NCI-H1436 (cell line): ENCODE measurements around the gene ADCY7.

Source experiments
- DNase-seq: peaks from one replicate; lab custom pipeline; 2025; lab: John Stamatoyannopoulos, UW

ADCY7 gene

DNA sequence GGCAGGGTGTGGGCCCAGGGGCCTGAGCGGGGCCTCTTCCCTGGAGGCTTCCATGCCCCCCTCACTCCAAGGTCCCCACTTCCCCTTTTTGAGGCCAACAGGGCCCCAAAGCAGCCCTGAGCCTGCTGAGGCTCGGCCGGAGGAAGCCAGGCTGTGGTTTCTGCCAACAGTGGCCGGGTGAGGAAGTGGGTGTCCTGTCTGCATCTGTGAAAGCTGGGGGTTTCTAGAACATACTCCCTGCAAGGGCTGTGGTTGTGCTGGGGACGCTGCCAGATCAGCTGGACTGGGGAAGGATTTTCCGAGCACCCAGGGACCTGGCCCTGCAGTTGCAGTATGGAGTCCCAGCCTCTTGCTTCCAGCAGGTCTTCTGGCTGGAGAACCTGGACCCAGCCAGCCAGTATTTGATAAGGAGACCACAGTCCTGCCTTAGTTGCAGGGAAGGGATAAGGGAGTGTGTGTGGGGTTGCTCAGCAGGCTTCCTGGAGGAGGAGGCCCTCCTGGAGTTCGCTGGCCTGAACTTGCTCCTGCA lies 15.7 kb downstream of the ADCY7 start:
- DNase-seq, result no peak

DNA sequence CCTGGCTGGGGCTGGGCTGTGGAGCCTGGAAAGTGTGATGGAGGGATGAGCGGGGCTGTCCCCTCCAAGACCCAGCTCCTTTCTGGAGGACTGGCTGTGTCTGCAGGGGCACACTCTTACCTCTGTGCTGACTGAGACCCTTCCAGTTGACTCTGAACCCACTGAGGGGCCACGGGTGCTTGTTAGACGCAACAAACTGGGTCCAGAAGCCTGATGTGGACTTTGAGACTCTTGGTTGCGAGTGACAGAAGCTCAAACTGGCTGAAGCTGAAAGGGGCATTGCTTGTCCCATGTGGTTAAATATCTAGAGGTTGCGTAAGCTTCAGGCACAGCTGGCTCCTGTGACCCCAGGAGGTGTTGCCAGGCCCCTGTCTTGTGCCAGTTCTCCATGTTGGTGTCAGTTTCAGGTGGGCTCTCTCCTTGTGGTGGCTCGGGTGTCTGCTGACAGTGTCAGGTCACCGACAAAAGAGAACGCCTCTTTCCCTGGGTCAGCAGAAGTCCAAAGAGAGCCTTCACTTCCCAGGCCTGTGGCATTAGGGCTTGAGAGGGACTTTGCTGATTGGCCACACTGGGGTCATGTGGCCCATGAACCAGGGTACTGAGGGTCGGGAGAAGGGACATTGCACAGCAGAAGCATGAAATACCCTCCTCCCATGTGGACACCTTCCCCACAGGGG lies 16.7 kb downstream of the ADCY7 start:
- no peak for DNase-seq

DNA sequence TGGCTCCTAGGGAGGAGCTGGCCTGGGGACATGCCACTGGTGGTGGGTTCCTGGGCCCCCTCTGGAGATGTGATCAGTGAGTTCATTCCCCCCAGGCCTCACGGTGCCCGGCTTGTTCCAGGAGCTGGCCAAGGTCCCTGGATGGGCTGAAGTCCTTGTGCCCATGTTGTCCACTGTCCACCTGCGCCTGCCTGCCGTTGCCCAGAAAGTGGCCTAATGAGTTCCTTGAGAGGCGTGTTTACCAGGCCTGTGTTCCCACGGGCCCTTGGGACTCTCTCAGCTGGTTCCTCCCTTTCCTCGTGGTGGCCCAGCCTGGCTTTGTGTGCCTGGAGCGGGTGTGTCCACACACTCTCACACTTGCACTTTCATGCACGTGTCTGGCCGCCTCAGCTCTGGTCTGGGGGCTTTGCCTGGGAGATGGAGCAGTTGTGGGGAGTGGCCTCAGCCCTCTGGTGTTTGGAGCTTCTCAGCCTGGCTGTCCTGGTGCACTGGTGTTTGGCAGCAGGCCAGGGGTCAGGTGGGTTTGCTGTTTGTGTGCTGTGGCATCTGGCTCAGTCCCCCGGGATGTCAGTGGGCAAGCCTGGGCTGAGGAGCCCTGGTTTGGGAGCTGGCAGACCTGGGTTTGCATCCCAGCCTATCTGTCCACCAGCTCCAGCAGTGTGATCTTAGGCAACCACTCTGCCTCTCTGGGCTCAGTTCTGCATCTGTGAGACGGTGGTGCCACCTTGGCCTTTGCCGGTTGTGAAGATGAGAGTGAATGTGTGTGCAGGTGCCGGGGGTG lies 18.0 kb downstream of the ADCY7 start:
- no peak for DNase-seq

DNA sequence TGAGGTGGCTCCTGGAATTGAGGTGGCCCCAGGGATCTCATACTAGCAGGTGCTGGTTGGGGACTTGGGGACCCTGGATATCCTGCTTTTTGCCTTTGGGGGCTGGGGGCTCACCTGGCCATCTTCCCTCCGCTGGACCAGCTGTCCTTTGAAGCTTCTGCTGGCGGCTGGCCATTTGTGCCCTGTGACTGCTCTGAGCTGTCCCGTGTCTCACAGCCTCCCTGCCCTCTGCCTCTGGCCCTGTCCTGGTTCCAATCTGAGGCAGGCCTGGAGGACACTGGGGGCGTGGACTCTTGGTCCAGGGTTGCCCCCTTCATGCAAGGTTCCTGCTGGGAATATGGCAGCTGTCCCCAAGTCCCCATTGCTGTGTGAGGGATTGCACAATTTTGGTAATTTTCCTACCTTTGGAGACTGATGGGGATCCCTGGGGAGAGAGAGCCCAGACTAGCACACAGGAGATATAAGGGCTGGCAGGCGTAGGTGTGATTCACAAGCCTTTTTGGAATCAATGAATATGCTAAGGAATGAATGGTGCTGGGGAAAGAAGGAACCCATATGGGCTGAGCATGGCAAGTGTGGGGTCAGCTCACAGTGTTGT lies 19.2 kb downstream of the ADCY7 start:
- no peak for DNase-seq

DNA sequence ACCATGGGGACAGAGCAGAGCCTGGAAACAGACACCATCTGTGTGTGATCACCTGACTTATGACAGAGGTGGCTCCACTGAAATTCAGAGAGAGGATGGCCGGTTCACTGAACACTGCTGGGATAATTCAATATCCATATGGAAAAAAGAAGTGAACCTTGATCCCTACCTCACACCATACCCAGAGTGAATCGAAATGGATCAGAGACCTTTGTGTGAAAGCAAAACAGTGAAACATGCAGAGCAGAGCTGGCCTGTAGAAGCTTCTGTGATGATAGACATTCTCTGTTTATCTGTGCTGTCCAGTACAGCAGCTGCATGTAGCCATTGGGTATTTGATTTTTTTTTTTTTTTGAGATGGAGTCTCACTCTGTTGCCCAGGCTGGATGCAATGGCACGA lies 20.3 kb downstream of the ADCY7 start:
- no peak for DNase-seq

DNA sequence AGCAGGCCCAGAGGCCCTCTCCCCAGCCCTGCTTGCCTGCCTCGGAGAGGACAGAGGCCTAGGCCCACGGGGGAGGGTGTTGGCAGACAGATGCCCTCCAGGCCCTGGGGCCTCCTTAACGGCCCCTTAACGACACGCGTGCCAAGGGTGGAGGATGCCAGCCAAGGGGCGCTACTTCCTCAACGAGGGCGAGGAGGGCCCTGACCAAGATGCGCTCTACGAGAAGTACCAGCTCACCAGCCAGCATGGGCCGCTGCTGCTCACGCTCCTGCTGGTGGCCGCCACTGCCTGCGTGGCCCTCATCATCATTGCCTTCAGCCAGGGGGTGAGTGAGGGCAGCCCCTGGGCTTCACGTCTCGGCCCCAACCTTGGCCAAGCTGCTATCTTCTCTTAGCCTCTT lies 21.7 kb downstream of the ADCY7 start:
- no peak for DNase-seq

DNA sequence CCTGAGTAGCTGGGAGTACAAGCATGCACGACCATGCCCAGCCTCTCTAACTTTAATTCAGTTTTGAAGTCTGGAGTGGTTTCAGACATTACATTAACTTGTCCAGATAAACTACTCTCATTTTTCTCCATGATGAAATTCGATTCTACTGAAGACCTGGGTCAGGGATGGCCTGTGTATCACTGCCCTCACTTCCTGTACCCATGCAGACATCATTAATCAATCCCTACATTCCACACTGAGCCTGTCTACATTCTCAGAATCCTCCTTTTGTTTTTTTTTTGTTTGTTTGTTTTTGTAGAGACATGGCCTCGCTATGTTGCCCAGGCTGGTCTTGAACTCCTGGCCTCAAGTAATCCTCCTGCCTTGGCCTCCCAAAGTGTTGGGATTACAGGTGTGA lies 22.6 kb downstream of the ADCY7 start:
- no peak for DNase-seq

DNA sequence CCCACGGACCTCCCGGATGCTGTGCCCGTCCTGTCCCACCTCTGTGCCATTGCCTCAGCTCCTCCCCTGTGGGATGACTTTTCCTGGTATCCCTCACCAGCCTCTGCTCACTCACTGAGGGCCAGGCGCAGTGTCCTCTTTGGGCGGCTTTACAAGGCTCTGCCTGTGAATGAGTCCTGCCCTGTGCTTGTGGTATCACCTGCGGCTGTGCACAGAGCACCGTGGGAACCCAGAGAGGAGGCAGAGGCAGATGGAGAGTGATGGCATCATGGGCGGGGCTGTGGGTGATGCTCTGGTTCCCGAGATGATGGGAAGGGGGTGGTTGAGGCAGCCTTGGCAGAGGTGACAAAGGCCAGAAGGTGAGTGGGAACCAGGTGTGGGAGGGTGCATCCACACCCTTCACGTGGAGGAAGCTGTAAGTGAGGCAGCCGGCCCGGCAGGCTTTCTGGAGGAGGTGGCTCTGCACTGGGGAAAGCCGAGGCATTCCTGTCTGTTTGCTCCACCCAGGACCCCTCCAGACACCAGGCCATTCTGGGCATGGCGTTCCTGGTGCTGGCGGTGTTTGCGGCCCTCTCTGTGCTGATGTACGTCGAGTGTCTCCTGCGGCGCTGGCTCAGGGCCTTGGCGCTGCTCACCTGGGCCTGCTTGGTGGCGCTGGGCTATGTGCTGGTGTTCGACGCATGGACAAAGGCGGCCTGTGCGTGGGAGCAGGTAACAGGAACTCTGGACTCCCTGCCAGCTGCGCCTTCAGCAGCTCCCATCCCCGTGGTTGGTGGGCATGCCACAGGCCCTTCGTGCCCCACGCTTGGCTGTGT lies 23.8 kb downstream of the ADCY7 start:
- no peak for DNase-seq

DNA sequence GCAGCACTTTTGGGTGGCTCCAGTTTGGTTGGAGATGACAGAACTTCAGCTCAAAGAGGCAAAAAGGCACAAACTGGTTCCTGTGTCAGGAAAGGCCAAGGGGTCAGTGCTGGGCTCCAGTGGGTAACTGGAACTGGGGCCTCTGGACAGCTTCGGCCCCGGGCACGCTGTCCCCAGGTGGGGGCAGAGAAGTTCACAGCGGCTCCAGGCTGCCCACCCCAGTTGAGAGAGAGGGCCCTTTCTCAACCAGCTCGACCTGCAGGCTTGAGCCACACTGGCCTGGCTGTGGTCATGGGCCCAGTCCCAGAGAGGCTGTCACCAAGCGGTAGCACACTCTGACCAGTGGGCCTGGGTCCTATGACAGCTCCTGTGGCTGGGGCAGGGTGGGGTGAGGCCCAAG lies 24.5 kb downstream of the ADCY7 start:
- no peak for DNase-seq

DNA sequence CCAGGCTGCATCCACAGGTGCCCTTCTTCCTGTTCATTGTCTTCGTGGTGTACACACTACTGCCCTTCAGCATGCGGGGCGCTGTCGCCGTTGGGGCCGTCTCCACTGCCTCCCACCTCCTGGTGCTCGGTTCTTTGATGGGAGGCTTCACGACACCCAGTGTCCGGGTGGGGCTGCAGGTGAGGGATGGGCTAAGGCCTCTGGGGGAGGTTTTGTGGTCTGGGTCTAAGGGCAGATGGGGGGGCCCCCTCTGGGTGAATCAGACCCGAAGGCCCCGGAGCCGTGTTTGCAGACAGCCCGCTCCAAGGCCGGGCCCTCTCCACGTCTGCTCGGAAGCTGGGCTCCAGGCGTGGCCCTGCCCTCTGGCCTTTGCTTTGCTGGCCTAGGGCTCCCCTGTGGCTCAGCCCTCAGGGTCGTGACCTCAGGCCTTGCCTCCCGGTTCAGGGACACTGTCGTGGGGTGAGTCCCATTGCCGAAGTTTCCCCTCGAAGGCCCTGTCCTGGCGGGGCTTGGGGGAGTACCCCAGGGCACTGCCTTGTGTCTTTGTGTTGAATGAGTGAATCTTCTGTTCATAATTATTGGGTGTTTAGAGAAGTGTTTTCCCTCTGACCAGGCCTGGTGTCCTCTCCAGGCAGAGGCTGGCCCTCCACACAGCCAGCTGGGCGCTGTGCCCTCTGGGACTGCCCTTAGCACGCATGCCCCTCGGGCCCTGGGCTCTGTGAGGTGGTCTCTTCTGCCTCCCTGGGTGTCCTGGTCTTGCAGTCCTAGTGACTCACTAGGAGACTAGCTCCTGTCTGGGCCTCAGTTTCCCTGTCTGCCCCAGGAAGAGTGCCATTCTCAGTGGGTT lies 25.6 kb downstream of the ADCY7 start:
- no peak for DNase-seq

DNA sequence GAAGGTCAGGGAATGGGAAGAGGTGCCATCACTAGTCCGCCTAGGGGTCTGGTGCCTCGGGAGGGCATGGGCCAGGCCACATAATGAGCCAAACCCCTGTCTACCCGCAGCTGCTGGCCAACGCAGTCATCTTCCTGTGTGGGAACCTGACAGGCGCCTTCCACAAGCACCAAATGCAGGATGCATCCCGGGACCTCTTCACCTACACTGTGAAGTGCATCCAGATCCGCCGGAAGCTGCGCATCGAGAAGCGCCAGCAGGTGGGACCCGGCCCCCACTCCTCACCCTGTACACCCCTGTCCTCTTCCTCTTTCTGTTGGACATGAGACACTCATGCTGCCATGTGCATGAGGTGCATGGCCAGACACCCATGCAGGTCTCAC lies 26.2 kb downstream of the ADCY7 start:
- no peak for DNase-seq

DNA sequence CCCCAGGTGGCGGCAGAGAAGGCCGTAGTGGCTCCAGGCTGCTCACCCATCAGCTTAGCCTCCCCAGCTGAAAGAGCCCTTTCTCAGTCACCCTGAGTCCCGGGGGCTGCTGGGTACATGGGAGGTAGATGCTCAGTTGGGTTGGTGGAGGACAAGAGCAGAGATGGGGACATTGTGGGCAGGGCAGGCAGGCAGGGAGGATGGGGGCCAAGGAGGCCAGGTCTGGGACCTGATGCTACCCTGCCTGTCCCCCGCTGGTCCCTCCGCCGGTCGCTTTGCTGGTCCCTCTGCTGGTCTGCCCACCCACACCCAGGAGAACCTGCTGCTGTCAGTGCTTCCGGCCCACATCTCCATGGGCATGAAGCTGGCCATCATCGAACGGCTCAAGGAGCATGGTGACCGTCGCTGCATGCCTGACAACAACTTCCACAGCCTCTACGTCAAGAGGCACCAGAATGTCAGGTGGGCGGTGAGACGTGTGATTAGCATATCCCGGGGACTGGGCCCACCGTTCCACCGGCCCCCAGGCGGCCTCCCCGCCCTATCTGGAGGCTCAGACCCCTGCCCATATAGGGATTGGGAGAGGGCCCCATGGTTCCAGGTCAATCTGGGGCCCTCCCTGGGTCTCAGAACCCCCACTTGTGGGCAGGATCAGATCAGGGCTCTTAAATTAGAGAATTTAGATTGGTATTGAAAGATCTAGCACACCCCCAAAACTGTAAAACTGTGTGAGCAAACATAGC lies 26.9 kb downstream of the ADCY7 start:
- DNase-seq, result no peak

DNA sequence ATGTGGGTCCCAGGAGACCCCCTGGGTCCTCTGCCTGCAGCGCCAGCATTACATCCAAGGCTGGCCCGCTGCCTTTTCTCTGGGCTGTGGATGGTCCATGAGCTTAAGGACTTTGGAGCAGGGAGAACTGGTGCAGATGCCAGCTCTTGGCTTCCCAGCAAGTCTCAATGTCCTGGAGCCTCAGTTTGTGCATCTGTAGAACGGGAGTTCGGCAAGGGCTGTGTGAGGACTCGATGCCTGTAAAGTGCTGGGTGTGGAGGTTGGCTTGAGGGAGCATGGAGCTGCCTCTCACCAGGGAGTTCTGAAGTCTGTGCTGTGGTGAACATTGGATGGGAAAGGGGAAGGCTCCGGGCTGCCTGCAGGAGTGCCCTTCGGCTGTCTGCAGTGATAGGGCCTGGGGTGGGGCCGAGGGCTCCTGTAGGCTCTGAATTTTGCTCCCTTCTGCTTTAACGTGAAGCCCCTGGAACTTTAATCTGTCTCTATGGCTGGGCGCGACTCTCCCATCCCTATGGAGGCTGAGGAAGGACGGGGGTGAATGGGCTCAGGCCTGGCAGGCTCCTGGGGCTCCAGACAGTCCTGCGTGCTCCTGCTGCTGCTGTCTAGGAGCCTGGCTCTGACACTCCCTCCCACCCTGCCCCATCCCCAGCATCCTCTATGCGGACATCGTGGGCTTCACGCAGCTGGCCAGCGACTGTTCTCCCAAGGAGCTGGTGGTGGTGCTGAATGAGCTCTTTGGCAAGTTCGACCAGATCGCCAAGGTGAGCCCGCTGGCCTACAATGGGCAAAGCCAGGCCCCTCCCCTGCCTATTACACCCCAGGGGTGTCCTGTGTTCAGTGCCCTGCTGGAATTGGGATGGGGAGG lies 27.9 kb downstream of the ADCY7 start:
- DNase-seq, result no peak

DNA sequence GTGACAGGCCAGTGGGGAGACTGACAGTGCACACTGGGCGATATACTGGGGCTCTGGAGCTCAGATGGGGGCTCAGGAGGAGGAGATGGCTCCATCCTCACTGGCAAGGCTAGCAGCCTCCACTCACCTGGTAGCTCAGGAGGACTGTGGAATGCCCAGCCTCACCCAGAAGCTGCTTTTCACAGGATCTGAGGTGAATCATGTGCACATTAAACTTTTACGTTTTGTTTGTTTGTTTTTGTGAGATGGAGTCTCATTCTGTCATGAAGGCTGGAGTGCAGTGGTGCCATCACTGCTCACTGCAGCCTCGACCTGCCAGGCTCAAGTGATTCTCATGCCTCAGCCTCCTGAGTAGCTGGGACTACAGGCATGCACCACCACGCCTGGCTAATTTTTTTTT lies 28.6 kb downstream of the ADCY7 start:
- DNase-seq, result no peak

DNA sequence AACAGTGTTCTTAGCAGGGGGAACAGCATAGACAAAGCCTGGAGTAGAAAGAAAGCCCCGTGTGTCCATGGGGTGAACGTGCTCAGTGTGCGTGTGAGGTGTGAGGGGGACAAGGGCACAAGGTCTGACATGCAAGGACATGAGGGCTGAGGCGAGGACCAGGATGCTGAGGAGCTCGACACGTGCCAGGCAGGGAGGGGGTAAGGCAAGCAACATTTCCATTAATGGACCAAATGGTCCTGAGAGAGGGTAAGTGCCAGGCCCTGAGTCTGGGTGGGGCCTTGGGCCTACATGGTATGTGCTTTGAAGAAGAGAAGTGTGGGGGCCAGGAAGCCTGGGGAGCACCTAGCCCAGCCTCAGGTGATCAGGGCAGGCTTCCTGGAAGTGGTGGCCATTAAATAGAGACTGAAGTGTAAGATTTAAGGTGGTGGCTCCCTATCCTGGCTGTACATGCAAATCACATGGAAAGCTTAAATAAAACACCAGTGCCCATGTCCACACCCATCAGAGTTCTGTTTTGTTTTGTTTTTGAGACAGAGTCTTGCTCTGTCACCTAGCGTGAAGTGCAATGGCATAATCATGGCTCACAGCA lies 29.3 kb downstream of the ADCY7 start:
- no peak for DNase-seq

DNA sequence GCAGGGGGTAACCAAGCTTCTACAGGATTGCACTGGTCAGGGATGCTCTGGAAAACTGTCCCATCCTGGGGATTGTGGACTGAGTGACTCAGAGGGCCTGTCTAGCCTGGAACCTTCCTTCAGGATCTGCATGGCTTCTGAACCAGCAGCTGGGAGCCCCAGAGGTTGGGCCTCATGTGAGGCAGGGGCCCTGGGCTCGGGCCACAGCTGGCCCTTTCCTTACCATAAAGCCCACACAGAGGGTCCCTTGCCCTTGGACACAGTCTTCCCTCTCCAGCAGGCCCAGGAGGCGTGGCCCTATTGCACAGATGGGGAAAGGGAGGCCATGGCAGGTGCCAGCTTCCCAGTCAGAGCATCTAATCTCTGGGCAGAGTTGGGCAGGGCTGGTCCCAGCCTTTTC lies 30.5 kb downstream of the ADCY7 start:
- DNase-seq, result no peak

DNA sequence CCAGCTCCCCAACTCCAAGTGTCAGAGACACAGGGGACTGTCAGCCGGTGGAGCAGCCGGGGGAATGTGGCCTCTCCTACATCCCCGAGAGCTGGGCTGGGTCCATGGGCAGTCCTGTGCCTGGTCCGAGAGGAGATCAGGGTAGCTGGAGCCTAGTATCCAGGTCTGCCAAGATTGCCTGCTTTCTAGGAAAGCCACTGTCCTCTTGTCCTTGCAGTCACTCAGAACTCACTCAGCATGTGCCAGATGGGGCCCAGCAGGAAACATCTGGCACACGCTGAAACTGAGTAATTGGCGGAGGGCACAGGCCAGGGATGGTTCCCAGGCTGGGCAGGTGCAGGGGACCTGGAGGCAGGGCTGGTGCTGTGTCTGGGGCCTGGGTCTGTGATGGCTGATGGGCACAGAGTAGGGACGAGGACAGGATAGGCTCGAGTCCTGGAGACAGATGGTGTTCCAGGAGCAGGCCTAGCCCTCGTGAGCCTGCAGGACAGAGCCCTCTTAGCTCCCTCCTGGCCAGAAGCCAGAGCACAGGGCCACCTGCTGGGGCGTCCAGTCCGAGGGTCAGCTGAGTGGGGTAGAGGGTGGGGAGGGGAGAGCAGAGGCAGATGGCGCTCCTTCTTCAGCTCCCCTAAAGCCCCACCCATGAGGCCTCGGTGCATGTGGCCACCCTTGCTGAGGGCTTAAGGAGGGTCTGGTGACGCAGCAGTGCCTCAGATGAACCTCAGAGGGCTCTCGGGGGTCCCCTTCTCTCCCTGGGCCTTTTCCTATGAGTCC lies 31.1 kb downstream of the ADCY7 start:
- DNase-seq, result no peak

DNA sequence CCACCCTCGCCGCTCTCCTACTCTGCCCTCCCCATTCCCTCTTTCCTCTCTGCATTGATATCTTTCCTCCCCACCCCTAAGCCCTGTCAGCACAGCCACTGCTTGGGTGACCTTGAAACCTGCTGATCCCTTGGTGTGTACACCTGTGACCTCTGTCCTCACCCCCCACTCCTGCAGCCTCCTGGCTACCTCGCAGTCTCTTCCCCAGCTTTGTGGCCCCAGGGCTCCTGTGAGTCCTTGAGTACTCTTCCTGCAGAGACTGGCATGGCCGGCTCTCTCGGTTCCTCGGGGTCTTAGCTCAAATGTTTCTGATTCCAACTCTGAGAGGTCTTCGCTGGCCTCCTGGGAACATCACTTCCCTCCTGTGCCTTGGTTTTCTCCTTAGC lies 31.7 kb downstream of the ADCY7 start:
- no peak for DNase-seq
